HG03457 (cell line): Measurements from ENCODE around the gene CLMN.

Experiments
- ATAC-seq: cut with Tn5 transposase; IDR thresholded peaks from one replicate; pipeline ENCODE4 v1.9.1; 2021; ENCODE audit warnings: moderate number of reproducible peaks; ENCODE audit not compliant: unreplicated experiment

Gene CLMN

GRCh38 chr14:95305145-95305544, 14.6 kb downstream of the CLMN start:
- ATAC-seq: no peak

GRCh38 chr14:95304342-95304741, 15.4 kb downstream of the CLMN start:
- ATAC-seq: no peak

GRCh38 chr14:95303552-95303951, 16.2 kb downstream of the CLMN start:
- ATAC-seq: no peak

GRCh38 chr14:95302667-95303506, 16.8 kb downstream of the CLMN start:
- no peak for ATAC-seq

- no peak for ATAC-seq
Observed at GRCh38 chr14:95301527-95302187, 18.1 kb downstream of the CLMN start.

- no peak for ATAC-seq
Observed at GRCh38 chr14:95300697-95301526, 18.8 kb downstream of the CLMN start.

GRCh38 chr14:95300002-95300696, 19.6 kb downstream of the CLMN start:
- ATAC-seq: no peak

GRCh38 chr14:95299271-95299670, 20.4 kb downstream of the CLMN start:
- no peak for ATAC-seq

- ATAC-seq: no peak
Observed at GRCh38 chr14:95297832-95298231, 21.9 kb downstream of the CLMN start.

GRCh38 chr14:95296966-95297365, 22.7 kb downstream of the CLMN start:
- no peak for ATAC-seq

- ATAC-seq: no peak
Observed at GRCh38 chr14:95295600-95296376, 23.9 kb downstream of the CLMN start.

- ATAC-seq: no peak
Observed at GRCh38 chr14:95294834-95295599, 24.7 kb downstream of the CLMN start.

GRCh38 chr14:95294320-95294719, 25.4 kb downstream of the CLMN start:
- ATAC-seq: no peak

- ATAC-seq: no peak
Observed at GRCh38 chr14:95293449-95293848, 26.3 kb downstream of the CLMN start.

GRCh38 chr14:95292660-95293425, 26.9 kb downstream of the CLMN start:
- ATAC-seq: no peak

GRCh38 chr14:95291859-95292542, 27.7 kb downstream of the CLMN start:
- ATAC-seq: no peak

- ATAC-seq: no peak
Observed at GRCh38 chr14:95290871-95291431, 28.8 kb downstream of the CLMN start.

GRCh38 chr14:95290021-95290420, 29.7 kb downstream of the CLMN start:
- ATAC-seq: no peak
